Spleen (tissue), 11 donors: Measurements from ENCODE around the gene CELF1. TPM values are rescaled to one million over a fixed set of nuclear protein-coding genes. Genes with fewer than 3 reads are reported as not detected.
"Not testable (repeated sequence)": the region's sequence is repeated elsewhere in the genome, so short reads cannot be mapped to it uniquely, and the experiment has no call there.

ENCODE experiments used
- DNase-seq: peaks from one replicate; pipeline ENCODE4 v3.0.0-alpha.2; 2020
- H3K27ac ChIP-seq, 8 donors: fragments of 200-600 bp; sonication (generic) in 7 of 8; 1 replicate in 4 of 8; 2 replicates in 4 of 8; pipeline versions ENCODE4 v1.5.0 to v1.8.0; 2016 to 2021; ENCODE audit warnings: inconsistent platforms in 4 of 8, mild to moderate bottlenecking in 4 of 8, moderate library complexity in 1 of 8
- H3K27me3 ChIP-seq, 7 donors: fragments of 200-600 bp; sonication (generic) in 6 of 7; replicated peaks in 1 of 7; 1 replicate in 4 of 7; 2 replicates in 3 of 7; pipeline versions ENCODE4 v1.5.0 to v1.8.0; 2016 to 2021; ENCODE audit warnings: inconsistent platforms in 3 of 7, mild to moderate bottlenecking in 1 of 7
- H3K36me3 ChIP-seq, 6 donors: fragments of 200-600 bp; sonication (generic) in 5 of 6; 1 replicate in 4 of 6; 2 replicates in 2 of 6; pipeline versions ENCODE4 v1.5.0 to v1.8.0; 2016 to 2021; ENCODE audit warnings: inconsistent platforms in 2 of 6
- H3K4me1 ChIP-seq, 6 donors: fragments of 200-600 bp; sonication (generic) in 5 of 6; 1 replicate in 3 of 6; 2 replicates in 3 of 6; pipeline versions ENCODE4 v1.5.0 to v1.8.0; 2016 to 2021; ENCODE audit warnings: inconsistent platforms in 3 of 6
- H3K4me3 ChIP-seq, 8 donors: fragments of 200-600 bp; sonication (generic) in 7 of 8; 1 replicate in 4 of 8; 2 replicates in 4 of 8; pipeline versions ENCODE4 v1.5.0 to v1.8.0; 2016 to 2021; ENCODE audit warnings: inconsistent platforms in 4 of 8, mild to moderate bottlenecking in 4 of 8, moderate library complexity in 2 of 8
- H3K9me3 ChIP-seq, 8 donors: fragments of 200-600 bp; sonication (generic) in 7 of 8; 1 replicate in 4 of 8; 2 replicates in 4 of 8; pipeline versions ENCODE4 v1.5.0 to v1.8.0; 2016 to 2021; ENCODE audit warnings: inconsistent platforms in 4 of 8
- CTCF ChIP-seq, 11 experiments: fragments of 200-600 bp in 7 of 11; fragments of 450-650 bp in 4 of 11; sonication (generic) in 4 of 11; IDR thresholded peaks in 8 of 11; conservative IDR thresholded peaks in 3 of 11; 1 replicate in 7 of 11; 2 replicates in 4 of 11; pipeline versions ENCODE4 v1.4.0 to v1.8.0; 2016 to 2021; ENCODE audit warnings: antibody characterized with exemption in 11 of 11, inconsistent platforms in 4 of 11, mild to moderate bottlenecking in 1 of 11
- POLR2A ChIP-seq, 3 donors: fragments of 450-650 bp; IDR thresholded peaks; one replicate each; pipeline ENCODE4 v1.5.1; 2017; ENCODE audit warnings: antibody characterized with exemption in 3 of 3, mild to moderate bottlenecking in 1 of 3
- POLR2AphosphoS5 ChIP-seq, 3 donors: sonication (generic); formaldehyde crosslinking; IDR thresholded peaks; one replicate each; pipeline ENCODE4 v1.5.1; 2017; ENCODE audit warnings: antibody characterized with exemption in 3 of 3
- WGBS, 5 donors: extraction: QIAGEN DNeasy Blood & Tissue Kit in 3 of 5; methylation state at CpG; one replicate each; pipeline versions ENCODE4 v1.1.5 to v1.1.7; 2013 to 2018; 5-methylcytosine and 5-hydroxymethylcytosine counted together
- intact Hi-C: fragments of 100-400 bp; cut with DNase I; formaldehyde crosslinking; loops from one replicate; pipeline ENCODE4 v1.15.0; 2023; ENCODE audit warnings: low total_unique reads
- polyA plus RNA-seq, 3 donors: library from polyadenylated mRNA; stranded (reverse); fragments of 200-250 nt; gene quantifications; one replicate each; pipeline ENCODE4 v1.2.1, GENCODE V29; 2013
- total RNA-seq, 7 donors: library from RNA; depleted of rRNA in 3 of 7; stranded (reverse); fragments of >200 nt in 3 of 7; fragmentation: NEBNext Ultra II Directional in 4 of 7; extraction: Animal tissue kit (Norgen Biotek cat#: 25700) in 4 of 7; gene quantifications; one replicate each; pipeline versions ENCODE4 v1.1.0 to v1.2.1, GENCODE V29; 2016 to 2021
- donor health status: healthy with polysubstance abuse.
- donor health status: DM: no; HTN: no; CAD: no; lungs with moderate emphysema.
- donor health status: DM: no; HTN: no; CAD: no.
- donor health status: Bipolar disorder and iron deficiency.
- donor health status: healthy.
- donor health status: DM: no; HTN: no; CAD: no.
- donor health status: DM: yes; HTN: yes; CAD: no.

CELF1 gene
- total and polyA plus RNA-seq, 10 donors: 18.5 to 171 (median 116) TPM

GRCh38 chr11:47529951-47530350 is 23.0 kb downstream of the CELF1 start:
- no peak for DNase-seq
- no peaks in the 10 kb centered on the region for H3K9me3 ChIP-seq
- H3K36me3 ChIP-seq: peaks cover 0 to 56% (median 0%) of the 10 kb centered on the region in 6 donors
- peak overlapping the region in 1 of 8 donors; percentile 29 for H3K27ac ChIP-seq
- TF ChIP-seq CTCF (IDR thresholded peaks at IDR 0.05 in 8 of 11, conservative IDR thresholded peaks at IDR 0.05 in 3 of 11) (no peak), POLR2A (IDR thresholded peaks at IDR 0.05) (no peak), POLR2AphosphoS5 (IDR thresholded peaks at IDR 0.05) (no peak)
- WGBS, 5 donors: 96 to 98% (median 96%) methylated on average over 4 of the region's 4 CpGs
- H3K4me3 ChIP-seq: no peak overlapping the region
- no peaks in the 10 kb centered on the region for H3K27me3 ChIP-seq
- peaks cover 44 to 100% (median 71%) of the 10 kb centered on the region in 6 donors for H3K4me1 ChIP-seq
- intact Hi-C loops: no loop called here

DNA sequence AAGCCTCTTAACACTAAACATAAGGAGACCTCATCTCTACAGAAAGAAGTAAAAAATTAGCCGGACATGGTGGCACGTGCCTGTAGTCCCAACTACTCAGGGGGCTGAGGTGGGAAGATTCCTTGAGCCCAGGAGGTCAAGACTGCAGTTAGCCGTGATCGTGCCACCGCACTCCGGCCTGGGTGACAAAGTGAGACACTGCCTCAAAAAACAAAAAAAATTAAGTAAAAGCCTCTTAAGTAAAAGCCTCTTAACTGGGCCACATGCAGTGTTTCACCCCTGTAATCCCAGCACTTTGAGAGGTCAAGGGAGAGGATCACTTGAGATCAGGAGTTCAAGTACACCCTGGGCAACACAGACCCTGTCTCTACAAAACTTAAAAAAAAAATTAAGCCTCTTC is 25.7 kb downstream of the CELF1 start:
- TF ChIP-seq CTCF (IDR thresholded peaks at IDR 0.05 in 8 of 11, conservative IDR thresholded peaks at IDR 0.05 in 3 of 11): no peak
- TF ChIP-seq POLR2A (IDR thresholded peaks at IDR 0.05): no peak
- no peak for TF ChIP-seq POLR2AphosphoS5 (IDR thresholded peaks at IDR 0.05)
- 86 to 92% (median 91%) methylated on average over 6 of the region's 6 CpGs for WGBS, 5 donors
- peaks cover 47 to 100% (median 74%) of the 10 kb centered on the region in 6 donors for H3K4me1 ChIP-seq
- H3K9me3 ChIP-seq: no peaks in the 10 kb centered on the region
- H3K27ac ChIP-seq: no peak overlapping the region
- H3K36me3 ChIP-seq: peaks cover 0 to 48% (median 0%) of the 10 kb centered on the region in 6 donors
- intact Hi-C loops: no loop called here
- DNase-seq: no peak
- no peak overlapping the region for H3K4me3 ChIP-seq
- H3K27me3 ChIP-seq: no peaks in the 10 kb centered on the region

GRCh38 chr11:47526032-47526431 is 26.9 kb downstream of the CELF1 start:
- 83 to 89% (median 87%) methylated on average over 9 of the region's 9 CpGs for WGBS, 5 donors
- peaks cover 47 to 100% (median 74%) of the 10 kb centered on the region in 6 donors for H3K4me1 ChIP-seq
- H3K36me3 ChIP-seq: peaks cover 0 to 45% (median 0%) of the 10 kb centered on the region in 6 donors
- H3K27me3 ChIP-seq, H3K9me3 ChIP-seq, H3K27ac ChIP-seq, intact Hi-C loops, DNase-seq, H3K4me3 ChIP-seq: not testable (repeated sequence)

GRCh38 chr11:47524291-47524874 is 28.5 kb downstream of the CELF1 start:
- Histone ChIP-seq H3K9me3 (no peaks in the 10 kb centered on the region), H3K36me3 (peaks cover 0 to 39% (median 0%) of the 10 kb centered on the region in 6 donors), H3K4me3 (peak overlapping the region in 1 of 8 donors; percentile 5), H3K27me3 (no peaks in the 10 kb centered on the region), H3K27ac (peak overlapping the region in 7 of 8 donors; percentile 57 to 75 (median 62)), H3K4me1 (peaks cover 43 to 100% (median 75%) of the 10 kb centered on the region in 6 donors)
- TF ChIP-seq CTCF (IDR thresholded peaks at IDR 0.05 in 8 of 11, conservative IDR thresholded peaks at IDR 0.05 in 3 of 11) (no peak), POLR2AphosphoS5 (IDR thresholded peaks at IDR 0.05) (peak in 2 of 3 donors; percentile 20 to 48), POLR2A (IDR thresholded peaks at IDR 0.05) (no peak)
- WGBS, 5 donors: 38 to 54% (median 49%) methylated on average over 9 of the region's 9 CpGs
- intact Hi-C loops: no loop called here
- DNase-seq: no peak
